OCI-LY1 (cell line): Measurements from ENCODE around the gene FRMD1.

Experiments used
- H2AFZ ChIP-seq: fragments of 200-600 bp; sonication (generic), shearing (Covaris generic); 2 replicates; pipeline ENCODE4 v1.6.0; 2014; ENCODE audit warnings: antibody characterized with exemption, mild to moderate bottlenecking, low read length
- H3F3A ChIP-seq: fragments of 200-600 bp; sonication (generic), shearing (Covaris generic); 2 replicates; pipeline ENCODE4 v1.6.0; 2014; ENCODE audit warnings: mild to moderate bottlenecking, antibody characterized with exemption, low read length, moderate library complexity; ENCODE audit not compliant: insufficient read depth
- H3K27ac ChIP-seq: fragments of 200-600 bp; sonication (generic); 2 replicates; pipeline ENCODE4 v1.5.1; 2014; ENCODE audit warnings: low read length, mixed run types, mild to moderate bottlenecking, low read depth; ENCODE audit not compliant: poor library complexity, severe bottlenecking
- H3K27me3 ChIP-seq: fragments of 200-600 bp; sonication (generic); 2 replicates; pipeline ENCODE4 v1.6.0; 2014; ENCODE audit warnings: antibody characterized with exemption, mild to moderate bottlenecking, low read length, moderate library complexity; ENCODE audit not compliant: insufficient read depth
- H3K36me3 ChIP-seq: fragments of 200-600 bp; sonication (generic); 2 replicates; pipeline ENCODE4 v1.6.1; 2014; ENCODE audit warnings: mild to moderate bottlenecking, antibody characterized with exemption, low read length, moderate library complexity, mixed read lengths; ENCODE audit not compliant: insufficient read depth
- H3K4me1 ChIP-seq: fragments of 200-600 bp; sonication (generic); 2 replicates; pipeline ENCODE4 v1.5.1; 2014; ENCODE audit warnings: mild to moderate bottlenecking, low read length, moderate library complexity; ENCODE audit not compliant: insufficient read depth, severe bottlenecking
- H3K4me2 ChIP-seq: fragments of 200-600 bp; sonication (generic), shearing (Covaris generic); 2 replicates; pipeline ENCODE4 v1.6.1; 2014; ENCODE audit warnings: low read length
- H3K4me3 ChIP-seq: fragments of 200-600 bp; sonication (generic); 2 replicates; pipeline ENCODE4 v1.5.1; 2014; ENCODE audit warnings: low read length, low read depth, mild to moderate bottlenecking, mixed read lengths; ENCODE audit not compliant: poor library complexity, severe bottlenecking
- H3K79me2 ChIP-seq: fragments of 200-600 bp; shearing (Covaris generic); 2 replicates; pipeline ENCODE4 v1.6.1; 2016; ENCODE audit warnings: mixed run types, low read length, mixed read lengths; ENCODE audit not compliant: insufficient read depth
- H3K9ac ChIP-seq: fragments of 200-600 bp; sonication (generic), shearing (Covaris generic); 2 replicates; pipeline ENCODE4 v1.6.1; 2014; ENCODE audit warnings: mild to moderate bottlenecking, low read length, mixed read lengths
- H3K9me2 ChIP-seq: fragments of 200-600 bp; sonication (generic), shearing (Covaris generic); 2 replicates; pipeline ENCODE4 v1.6.1; 2014; ENCODE audit warnings: low read depth, mild to moderate bottlenecking, low read length, mixed read lengths
- H3K9me3 ChIP-seq: fragments of 200-600 bp; shearing (Covaris generic); 2 replicates; pipeline ENCODE4 v1.6.1; 2014; ENCODE audit warnings: low read length, mixed read lengths
- H4K20me1 ChIP-seq: fragments of 200-600 bp; sonication (generic), shearing (Covaris generic); 2 replicates; pipeline ENCODE4 v1.6.0; 2016; ENCODE audit warnings: mild to moderate bottlenecking, low read length; ENCODE audit not compliant: insufficient read depth
- CTCF ChIP-seq: fragments of 200-600 bp; sonication (generic), shearing (Covaris generic); IDR thresholded peaks from 2 replicates; pipeline ENCODE4 v1.5.1; 2017; ENCODE audit warnings: mild to moderate bottlenecking, antibody characterized with exemption, low read length, moderate library complexity, mixed read lengths
- EZH2 ChIP-seq: fragments of 200-600 bp; sonication (generic), shearing (Covaris generic); IDR thresholded peaks from 2 replicates; pipeline ENCODE4 v1.8.0; 2017; ENCODE audit warnings: borderline replicate concordance, mixed run types, mild to moderate bottlenecking, antibody characterized with exemption, low read length, moderate library complexity, mixed read lengths

Gene FRMD1

DNA sequence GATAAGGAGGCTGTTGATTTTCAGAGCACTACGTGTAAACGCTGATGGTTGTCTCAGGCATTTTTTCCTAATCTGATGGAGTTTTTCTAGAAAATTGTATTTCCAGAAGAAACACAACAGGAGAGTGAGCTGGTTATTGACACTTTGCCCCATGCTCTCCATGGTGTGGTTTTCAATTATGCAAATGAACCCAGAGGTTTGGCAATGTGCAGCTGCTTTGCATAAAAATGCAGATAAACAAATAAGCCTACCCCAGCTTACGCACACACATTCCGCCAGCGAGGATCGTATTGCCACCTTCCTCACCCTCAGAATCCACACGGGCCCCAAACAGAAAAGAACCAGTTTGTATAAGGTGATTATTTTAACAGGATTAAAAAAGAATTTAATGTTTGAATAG is 45.1 kb upstream of the FRMD1 start:
- Histone ChIP-seq H4K20me1 (no peaks in the 10 kb centered on the region), H3K9me2 (no peaks in the 10 kb centered on the region), H3K4me2 (no peak overlapping the region), H3K4me3 (no peak overlapping the region), H3K9ac (no peak overlapping the region), H3K4me1 (no peaks in the 10 kb centered on the region), H3K27ac (no peak overlapping the region), H3K9me3 (no peaks in the 10 kb centered on the region), H3K27me3 (no peaks in the 10 kb centered on the region), H3K79me2 (no peaks in the 10 kb centered on the region), H3F3A (no peaks in the 10 kb centered on the region), H3K36me3 (no peaks in the 10 kb centered on the region), H2AFZ (no peak overlapping the region)
- TF ChIP-seq CTCF (no peak), EZH2 (no peak)

- Histone ChIP-seq H3F3A (no peaks in the 10 kb centered on the region), H3K36me3 (no peaks in the 10 kb centered on the region), H3K4me2 (no peak overlapping the region), H3K9me2 (no peaks in the 10 kb centered on the region), H3K27ac (no peak overlapping the region), H3K9ac (no peak overlapping the region), H3K9me3 (no peaks in the 10 kb centered on the region), H4K20me1 (no peaks in the 10 kb centered on the region), H3K79me2 (no peaks in the 10 kb centered on the region), H3K4me1 (no peaks in the 10 kb centered on the region), H2AFZ (no peak overlapping the region), H3K4me3 (no peak overlapping the region), H3K27me3 (no peaks in the 10 kb centered on the region)
- TF ChIP-seq CTCF: no peak
- TF ChIP-seq EZH2: no peak
These were observed 44.3 kb upstream of the FRMD1 start for GRCh38 chr6:168123165-168123911.

DNA sequence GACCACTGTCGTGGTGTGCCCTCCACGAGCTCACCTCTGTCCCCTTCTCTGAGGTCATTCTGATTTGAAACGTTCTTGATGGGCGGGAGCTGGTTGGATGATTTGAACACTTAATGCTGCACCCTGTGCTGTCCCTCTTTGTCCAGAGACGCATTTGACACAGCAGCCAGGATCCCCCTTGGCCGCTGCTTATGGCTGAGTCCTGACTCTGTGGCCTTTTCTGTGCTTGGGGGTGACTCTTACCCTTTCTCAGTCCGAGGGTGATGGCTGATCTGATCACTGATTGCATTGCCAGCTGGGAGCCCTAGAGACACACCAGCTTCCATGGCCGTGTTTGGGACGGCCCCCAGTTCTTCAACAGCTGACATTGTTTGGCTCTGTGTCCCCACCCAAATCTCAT is 43.5 kb upstream of the FRMD1 start:
- H3F3A ChIP-seq: no peaks in the 10 kb centered on the region
- TF ChIP-seq CTCF: no peak
- no peak for TF ChIP-seq EZH2
- H4K20me1 ChIP-seq: no peaks in the 10 kb centered on the region
- no peaks in the 10 kb centered on the region for H3K27me3 ChIP-seq
- H3K4me3 ChIP-seq: no peak overlapping the region
- H3K4me2 ChIP-seq: no peak overlapping the region
- H3K79me2 ChIP-seq: no peaks in the 10 kb centered on the region
- H3K27ac ChIP-seq: no peak overlapping the region
- H3K36me3 ChIP-seq: no peaks in the 10 kb centered on the region
- H3K9me3 ChIP-seq: no peaks in the 10 kb centered on the region
- no peaks in the 10 kb centered on the region for H3K4me1 ChIP-seq
- H3K9ac ChIP-seq: no peak overlapping the region
- H3K9me2 ChIP-seq: no peaks in the 10 kb centered on the region
- H2AFZ ChIP-seq: no peak overlapping the region
